T1000 (cell line): ENCODE results near the gene ANXA2.

Experiments used
- DNase-seq: peaks from one replicate; lab custom pipeline; 2025; ENCODE audit warnings: mixed read lengths; lab: John Stamatoyannopoulos, UW

The ANXA2 gene

GRCh38 chr15:60389261-60390077 is 8.3 kb downstream of the ANXA2 start:
- no peak for DNase-seq

- DNase-seq: no peak
Measured at GRCh38 chr15:60387321-60387720, 10.5 kb downstream of the ANXA2 start.

GRCh38 chr15:60386615-60387014 is 11.2 kb downstream of the ANXA2 start:
- DNase-seq: no peak

GRCh38 chr15:60385620-60386552 is 11.9 kb downstream of the ANXA2 start:
- DNase-seq: no peak

GRCh38 chr15:60384526-60385126 is 13.2 kb downstream of the ANXA2 start:
- no peak for DNase-seq

GRCh38 chr15:60384053-60384452 is 13.7 kb downstream of the ANXA2 start:
- DNase-seq: no peak

- DNase-seq: no peak
Measured at GRCh38 chr15:60382773-60383674, 14.8 kb downstream of the ANXA2 start.

GRCh38 chr15:60381148-60381788 is 16.5 kb downstream of the ANXA2 start:
- no peak for DNase-seq

GRCh38 chr15:60379525-60380274 is 18.1 kb downstream of the ANXA2 start:
- DNase-seq: peak; percentile 48

- DNase-seq: no peak
Measured at GRCh38 chr15:60379185-60379524, 18.6 kb downstream of the ANXA2 start.

GRCh38 chr15:60376677-60377095 is 21.1 kb downstream of the ANXA2 start:
- DNase-seq: no peak

GRCh38 chr15:60375306-60375705 is 22.5 kb downstream of the ANXA2 start:
- DNase-seq: no peak

- DNase-seq: peak; percentile 87
Measured at GRCh38 chr15:60374628-60375081, 23.1 kb downstream of the ANXA2 start.

- DNase-seq: no peak
Measured at GRCh38 chr15:60374209-60374608, 23.6 kb downstream of the ANXA2 start.

- DNase-seq: no peak
Measured at GRCh38 chr15:60373745-60374144, 24.0 kb downstream of the ANXA2 start.

- DNase-seq: no peak
Measured at GRCh38 chr15:60373327-60373726, 24.5 kb downstream of the ANXA2 start.

- no peak for DNase-seq
Measured at GRCh38 chr15:60372756-60373155, 25.0 kb downstream of the ANXA2 start.

GRCh38 chr15:60372227-60372626 is 25.6 kb downstream of the ANXA2 start:
- no peak for DNase-seq

GRCh38 chr15:60371175-60372051 is 26.4 kb downstream of the ANXA2 start:
- DNase-seq: peak; percentile 83
